Activated T-cell treated with anti-CD3 and anti-CD28 coated beads, Interleukin-2, amount 50 U/mL, for 24 hours (primary cell): ENCODE results near the gene CABLES1.
"Not testable (repeated sequence)": the region's sequence is repeated elsewhere in the genome, so short reads cannot be mapped to it uniquely, and the experiment has no call there.

Source experiments
- DNase-seq: peaks from one replicate; pipeline ENCODE4 v3.0.0-alpha.2; 2020
- H3K27ac Mint-ChIP-seq: 2 replicates; pipeline ENCODE4 v1.8.0; 2020; ENCODE audit warnings: mild to moderate bottlenecking, mixed read lengths
- H3K27me3 Mint-ChIP-seq: 2 replicates; pipeline ENCODE4 v1.8.0; 2020; ENCODE audit warnings: mixed read lengths
- H3K36me3 Mint-ChIP-seq: 2 replicates; pipeline ENCODE4 v1.8.0; 2020; ENCODE audit warnings: low read depth, mixed read lengths
- H3K4me1 Mint-ChIP-seq: 2 replicates; pipeline ENCODE4 v1.8.0; 2020; ENCODE audit warnings: low read depth, mixed read lengths
- H3K4me3 Mint-ChIP-seq: 2 replicates; pipeline ENCODE4 v1.8.0; 2020; ENCODE audit warnings: mild to moderate bottlenecking, moderate library complexity, mixed read lengths
- H3K9me3 Mint-ChIP-seq: 2 replicates; pipeline ENCODE4 v1.8.0; 2020; ENCODE audit warnings: mixed read lengths

Gene CABLES1

GRCh38 chr18:23134780-23135549 lies at the start of gene CABLES1:
Gene CABLES1 (plus strand): TSS chr18:23135485. CDS start chr18:23135763, 278 bp downstream.
- peak within 1 kb of the TSS; percentile 78 for H3K4me3 Mint-ChIP-seq
- H3K9me3 Mint-ChIP-seq: no peaks in the 10 kb centered on the region
- no peaks in the 10 kb centered on the region for H3K36me3 Mint-ChIP-seq
- DNase-seq: peak; percentile 64
- no peak within 1 kb of the TSS for H3K27ac Mint-ChIP-seq
- peaks cover 18% of the 10 kb centered on the region for H3K4me1 Mint-ChIP-seq
- peaks cover 61% of the 10 kb centered on the region for H3K27me3 Mint-ChIP-seq

GRCh38 chr18:23087352-23087751 lies 47.9 kb upstream of the CABLES1 start:
- Mint-ChIP-seq H3K27me3 (no peaks in the 10 kb centered on the region), H3K4me3 (no peak overlapping the region), H3K4me1 (peaks cover 6% of the 10 kb centered on the region), H3K27ac (no peak overlapping the region), H3K9me3 (no peaks in the 10 kb centered on the region), H3K36me3 (no peaks in the 10 kb centered on the region)
- no peak for DNase-seq

GRCh38 chr18:23088310-23088709 lies 47.0 kb upstream of the CABLES1 start:
- DNase-seq: no peak
- Mint-ChIP-seq H3K27me3 (no peaks in the 10 kb centered on the region), H3K27ac (no peak overlapping the region), H3K4me3 (no peak overlapping the region), H3K36me3 (no peaks in the 10 kb centered on the region), H3K9me3 (no peaks in the 10 kb centered on the region), H3K4me1 (peaks cover 6% of the 10 kb centered on the region)

- not testable (repeated sequence) for H3K4me3 Mint-ChIP-seq, H3K4me1 Mint-ChIP-seq, H3K27me3 Mint-ChIP-seq, H3K27ac Mint-ChIP-seq, H3K36me3 Mint-ChIP-seq, H3K9me3 Mint-ChIP-seq, DNase-seq
Measured at GRCh38 chr18:23091017-23091993, 44.0 kb upstream of the CABLES1 start.

- Mint-ChIP-seq H3K4me3 (no peak overlapping the region), H3K27ac (no peak overlapping the region), H3K36me3 (no peaks in the 10 kb centered on the region), H3K27me3 (no peaks in the 10 kb centered on the region), H3K9me3 (no peaks in the 10 kb centered on the region), H3K4me1 (peaks cover 6% of the 10 kb centered on the region)
- no peak for DNase-seq
Measured at GRCh38 chr18:23092121-23092520, 43.2 kb upstream of the CABLES1 start.

GRCh38 chr18:23093130-23093529 lies 42.2 kb upstream of the CABLES1 start:
- not testable (repeated sequence) for H3K4me1 Mint-ChIP-seq, DNase-seq, H3K27ac Mint-ChIP-seq, H3K27me3 Mint-ChIP-seq, H3K36me3 Mint-ChIP-seq, H3K9me3 Mint-ChIP-seq, H3K4me3 Mint-ChIP-seq

- H3K4me1 Mint-ChIP-seq: peaks cover 6% of the 10 kb centered on the region
- no peak overlapping the region for H3K4me3 Mint-ChIP-seq
- no peaks in the 10 kb centered on the region for H3K36me3 Mint-ChIP-seq
- no peaks in the 10 kb centered on the region for H3K9me3 Mint-ChIP-seq
- DNase-seq: no peak
- no peak overlapping the region for H3K27ac Mint-ChIP-seq
- H3K27me3 Mint-ChIP-seq: no peaks in the 10 kb centered on the region
Measured at GRCh38 chr18:23093772-23094171, 41.5 kb upstream of the CABLES1 start.

- DNase-seq: no peak
- H3K4me1 Mint-ChIP-seq: peaks cover 6% of the 10 kb centered on the region
- H3K4me3 Mint-ChIP-seq: no peak overlapping the region
- H3K36me3 Mint-ChIP-seq: no peaks in the 10 kb centered on the region
- no peak overlapping the region for H3K27ac Mint-ChIP-seq
- H3K27me3 Mint-ChIP-seq: no peaks in the 10 kb centered on the region
- H3K9me3 Mint-ChIP-seq: no peaks in the 10 kb centered on the region
Measured at GRCh38 chr18:23094411-23095190, 40.7 kb upstream of the CABLES1 start.

GRCh38 chr18:23095463-23095862 lies 39.8 kb upstream of the CABLES1 start:
- H3K36me3 Mint-ChIP-seq: no peaks in the 10 kb centered on the region
- H3K4me3 Mint-ChIP-seq: no peak overlapping the region
- peaks cover 6% of the 10 kb centered on the region for H3K4me1 Mint-ChIP-seq
- H3K9me3 Mint-ChIP-seq: no peaks in the 10 kb centered on the region
- no peak overlapping the region for H3K27ac Mint-ChIP-seq
- DNase-seq: no peak
- no peaks in the 10 kb centered on the region for H3K27me3 Mint-ChIP-seq

GRCh38 chr18:23097016-23097415 lies 38.3 kb upstream of the CABLES1 start:
- H3K9me3 Mint-ChIP-seq, H3K4me3 Mint-ChIP-seq, DNase-seq, H3K36me3 Mint-ChIP-seq, H3K4me1 Mint-ChIP-seq, H3K27me3 Mint-ChIP-seq, H3K27ac Mint-ChIP-seq: not testable (repeated sequence)

- Mint-ChIP-seq H3K36me3 (no peaks in the 10 kb centered on the region), H3K27me3 (no peaks in the 10 kb centered on the region), H3K27ac (no peak overlapping the region), H3K4me3 (no peak overlapping the region), H3K4me1 (no peaks in the 10 kb centered on the region), H3K9me3 (no peaks in the 10 kb centered on the region)
- DNase-seq: no peak
Measured at GRCh38 chr18:23099621-23100020, 35.7 kb upstream of the CABLES1 start.

GRCh38 chr18:23101861-23102432 lies 33.3 kb upstream of the CABLES1 start:
- peaks cover 3% of the 10 kb centered on the region for H3K4me1 Mint-ChIP-seq
- no peaks in the 10 kb centered on the region for H3K27me3 Mint-ChIP-seq
- no peaks in the 10 kb centered on the region for H3K9me3 Mint-ChIP-seq
- DNase-seq: no peak
- H3K36me3 Mint-ChIP-seq: no peaks in the 10 kb centered on the region
- no peak overlapping the region for H3K4me3 Mint-ChIP-seq
- no peak overlapping the region for H3K27ac Mint-ChIP-seq

GRCh38 chr18:23102493-23103261 lies 32.6 kb upstream of the CABLES1 start:
- DNase-seq: no peak
- no peaks in the 10 kb centered on the region for H3K27me3 Mint-ChIP-seq
- H3K36me3 Mint-ChIP-seq: no peaks in the 10 kb centered on the region
- H3K27ac Mint-ChIP-seq: no peak overlapping the region
- peaks cover 3% of the 10 kb centered on the region for H3K4me1 Mint-ChIP-seq
- H3K4me3 Mint-ChIP-seq: no peak overlapping the region
- no peaks in the 10 kb centered on the region for H3K9me3 Mint-ChIP-seq
